WTC11 (cell line): ENCODE measurements around the gene CAMTA1. TPM values are rescaled to one million over a fixed set of nuclear protein-coding genes. Genes with fewer than 3 reads are reported as not detected.

ENCODE experiments used
- ATAC-seq: fragments of 200-7000 bp; cut with Tn5 transposase; 2 replicates; pipeline ENCODE4 v1.10.0; 2021; ENCODE audit warnings: mild to moderate bottlenecking, moderate library complexity
- CTCF ChIA-PET: fragments of 300-600 bp; sonication (Branson Sonifier 250); formaldehyde crosslinking; loops from one replicate; lab custom pipeline; 2021; ENCODE audit warnings: antibody characterized with exemption; lab: Charles Lee
- POLR2A ChIA-PET: fragments of 350-600 bp; sonication (Branson Sonifier 250); formaldehyde crosslinking; loops from one replicate; lab custom pipeline; 2021; ENCODE audit warnings: antibody characterized with exemption; lab: Charles Lee
- DNase-seq: peaks from one replicate; pipeline ENCODE4 v3.0.0; 2021; ENCODE audit warnings: low spot score
- H3K27ac Mint-ChIP-seq: 2 replicates; pipeline ENCODE4 v1.8.0; 2021; ENCODE audit warnings: mixed read lengths
- H3K27me3 Mint-ChIP-seq: 2 replicates; pipeline ENCODE4 v1.8.0; 2021; ENCODE audit warnings: low read depth, mild to moderate bottlenecking, moderate library complexity, mixed read lengths
- H3K36me3 Mint-ChIP-seq: 2 replicates; pipeline ENCODE4 v1.8.0; 2021; ENCODE audit warnings: mixed read lengths
- H3K4me1 Mint-ChIP-seq: 2 replicates; pipeline ENCODE4 v1.8.0; 2022; ENCODE audit warnings: mixed read lengths
- H3K4me3 Mint-ChIP-seq: 2 replicates; pipeline ENCODE4 v1.8.0; 2021; ENCODE audit warnings: mild to moderate bottlenecking, moderate library complexity, mixed read lengths
- H3K9me3 Mint-ChIP-seq: 2 replicates; pipeline ENCODE4 v1.8.0; 2021; ENCODE audit warnings: mixed read lengths
- ATF3 ChIP-seq: sonication (generic); formaldehyde crosslinking; conservative IDR thresholded peaks from 2 replicates; pipeline ENCODE4 v1.8.1; 2022; ENCODE audit warnings: mild to moderate bottlenecking, missing genetic modification reagents
- CBFB ChIP-seq: sonication (generic); formaldehyde crosslinking; IDR thresholded peaks from 2 replicates; pipeline ENCODE4 v1.8.1; 2022; ENCODE audit warnings: mild to moderate bottlenecking, low read depth, missing genetic modification reagents
- E2F5 ChIP-seq: sonication (generic); formaldehyde crosslinking; IDR thresholded peaks from 2 replicates; pipeline ENCODE4 v1.8.1; 2022; ENCODE audit warnings: mild to moderate bottlenecking, moderate library complexity, missing genetic modification reagents
- FOXP4 ChIP-seq: sonication (generic); formaldehyde crosslinking; IDR thresholded peaks from 2 replicates; pipeline ENCODE4 v1.8.0; 2022; ENCODE audit warnings: mild to moderate bottlenecking, missing genetic modification reagents
- GABPB1 ChIP-seq: sonication (generic); formaldehyde crosslinking; IDR thresholded peaks from 2 replicates; pipeline ENCODE4 v1.8.1; 2023; ENCODE audit warnings: mild to moderate bottlenecking, missing genetic modification reagents
- GTF2I ChIP-seq: fragments of 250-450 bp; sonication (Bioruptor Pico); conservative IDR thresholded peaks from 2 replicates; pipeline ENCODE4 v1.4.0; 2021; ENCODE audit warnings: mild to moderate bottlenecking
- HMGXB4 ChIP-seq: sonication (generic); formaldehyde crosslinking; IDR thresholded peaks from 2 replicates; pipeline ENCODE4 v1.8.1; 2023; ENCODE audit warnings: mild to moderate bottlenecking, moderate library complexity, missing genetic modification reagents
- IRF2 ChIP-seq: sonication (generic); formaldehyde crosslinking; IDR thresholded peaks from 2 replicates; pipeline ENCODE4 v1.8.0; 2022; ENCODE audit warnings: low read depth, missing genetic modification reagents, borderline replicate concordance
- JUN ChIP-seq: sonication (generic); formaldehyde crosslinking; IDR thresholded peaks from 2 replicates; pipeline ENCODE4 v1.8.0; 2023; ENCODE audit warnings: mild to moderate bottlenecking, missing genetic modification reagents
- MAX ChIP-seq: sonication (generic); formaldehyde crosslinking; IDR thresholded peaks from 2 replicates; pipeline ENCODE4 v1.8.0; 2022; ENCODE audit warnings: mild to moderate bottlenecking, missing genetic modification reagents
- NFATC4 ChIP-seq: fragments of 250-450 bp; sonication (Bioruptor Pico); IDR thresholded peaks from 2 replicates; pipeline ENCODE4 v1.9.0; 2021; ENCODE audit warnings: mild to moderate bottlenecking
- NR3C1 ChIP-seq: sonication (generic); formaldehyde crosslinking; conservative IDR thresholded peaks from 2 replicates; pipeline ENCODE4 v1.8.1; 2023; ENCODE audit warnings: low read depth, mild to moderate bottlenecking, missing genetic modification reagents
- RORB ChIP-seq: fragments of 250-450 bp; sonication (Bioruptor Pico); IDR thresholded peaks from 2 replicates; pipeline ENCODE4 v1.9.0; 2021; ENCODE audit warnings: mild to moderate bottlenecking
- TCF7 ChIP-seq: sonication (generic); formaldehyde crosslinking; IDR thresholded peaks from 2 replicates; pipeline ENCODE4 v1.8.0; 2022; ENCODE audit warnings: mild to moderate bottlenecking, low read depth, missing genetic modification reagents, moderate library complexity
- TEAD1 ChIP-seq: sonication (generic); formaldehyde crosslinking; IDR thresholded peaks from 2 replicates; pipeline ENCODE4 v1.8.0; 2022; ENCODE audit warnings: mild to moderate bottlenecking, missing genetic modification reagents
- TEAD4 ChIP-seq: sonication (generic); formaldehyde crosslinking; IDR thresholded peaks from 2 replicates; pipeline ENCODE4 v1.8.0; 2022; ENCODE audit warnings: mild to moderate bottlenecking, missing genetic modification reagents
- TP53 ChIP-seq: sonication (generic); formaldehyde crosslinking; IDR thresholded peaks from 2 replicates; pipeline ENCODE4 v1.8.1; 2023; ENCODE audit warnings: mild to moderate bottlenecking, missing genetic modification reagents
- ZNF317 ChIP-seq: sonication (generic); formaldehyde crosslinking; IDR thresholded peaks from 2 replicates; pipeline ENCODE4 v1.8.1; 2023; ENCODE audit warnings: low read depth, mild to moderate bottlenecking, moderate library complexity, missing genetic modification reagents, borderline replicate concordance
- ZNF512 ChIP-seq: sonication (generic); formaldehyde crosslinking; IDR thresholded peaks from 2 replicates; pipeline ENCODE4 v1.8.1; 2022; ENCODE audit warnings: missing genetic modification reagents, borderline replicate concordance
- ZNF671 ChIP-seq: fragments of 250-450 bp; sonication (Bioruptor Pico); IDR thresholded peaks from 2 replicates; pipeline ENCODE4 v1.8.0; 2021; ENCODE audit warnings: mild to moderate bottlenecking
- total RNA-seq: library from RNA; stranded (reverse); gene quantifications from 3 replicates; pipeline ENCODE4 v1.2.3, GENCODE V29; 2021

The CAMTA1 gene
- total RNA-seq, 1 experiment from 2014 or later, result 86.4 TPM

GRCh38 chr1:7375781-7376660, 590.8 kb downstream of the CAMTA1 start:
- Mint-ChIP-seq H3K4me1 (peaks cover 45% of the 10 kb centered on the region), H3K9me3 (no peaks in the 10 kb centered on the region), H3K36me3 (no peaks in the 10 kb centered on the region), H3K27ac (no peak overlapping the region; the same call in 1 of the 2 replicates)
- CTCF ChIA-PET, result interaction anchor here (0.9 kb wide), 1 partner anchor 78 kb away, joined by 3 read pairs; no protein-coding TSS in a partner anchor
- ATAC-seq, result no peak
- TF ChIP-seq NR3C1 (CRISPR knock-in tag) (no peak), NFATC4 (no peak), HMGXB4 (CRISPR knock-in tag) (no peak), TEAD4 (CRISPR knock-in tag) (no peak), IRF2 (CRISPR knock-in tag) (no peak), TEAD1 (CRISPR knock-in tag) (no peak), MAX (no peak), GTF2I (CRISPR knock-in tag) (no peak), ATF3 (CRISPR knock-in tag) (no peak)
- TF ChIP-seq, all 79 proteins: peak for 0
- no peaks in the 10 kb centered on the region for H3K27me3 Mint-ChIP-seq
- DNase-seq, result no peak
- POLR2A ChIA-PET, result no interaction called here
- no peak overlapping the region for H3K4me3 Mint-ChIP-seq

GRCh38 chr1:7376676-7377075, 591.4 kb downstream of the CAMTA1 start:
- ATAC-seq (no peak), DNase-seq (no peak)
- H3K9me3 Mint-ChIP-seq, result peaks cover under 1% of the 10 kb centered on the region; the same call in 1 of the 2 replicates
- no peaks in the 10 kb centered on the region for H3K36me3 Mint-ChIP-seq
- no peak overlapping the region for H3K27ac Mint-ChIP-seq
- H3K27me3 Mint-ChIP-seq, result no peaks in the 10 kb centered on the region
- H3K4me3 Mint-ChIP-seq, result no peak overlapping the region
- POLR2A ChIA-PET, result no interaction called here
- peaks cover 45% of the 10 kb centered on the region for H3K4me1 Mint-ChIP-seq
- TF ChIP-seq ZNF317 (CRISPR knock-in tag), result no peak
- TF ChIP-seq FOXP4 (CRISPR knock-in tag), result no peak
- TF ChIP-seq NFATC4, result no peak
- no peak for TF ChIP-seq TCF7
- no peak for TF ChIP-seq JUN
- TF ChIP-seq CBFB, result no peak
- CTCF ChIA-PET, result interaction anchor here (0.9 kb wide), 1 partner anchor 77 kb away, joined by 3 read pairs; no protein-coding TSS in a partner anchor

- no peak for ATAC-seq
- H3K9me3 Mint-ChIP-seq, result peaks cover 4% of the 10 kb centered on the region; the same call in 1 of the 2 replicates
- ChIA-PET CTCF (interaction anchor here (1.3 kb wide), 1 partner anchor 32 kb away, joined by 3 read pairs; no protein-coding TSS in a partner anchor), POLR2A (no interaction called here)
- H3K4me1 Mint-ChIP-seq, result peaks cover 42% of the 10 kb centered on the region
- no peaks in the 10 kb centered on the region for H3K27me3 Mint-ChIP-seq
- no peaks in the 10 kb centered on the region for H3K36me3 Mint-ChIP-seq
- H3K27ac Mint-ChIP-seq, result no peak overlapping the region
- H3K4me3 Mint-ChIP-seq, result no peak overlapping the region
- DNase-seq, result no peak
- TF ChIP-seq E2F5 (CRISPR knock-in tag), result no peak
- TF ChIP-seq RORB, result no peak
- TF ChIP-seq ATF3 (CRISPR knock-in tag), result no peak
- TF ChIP-seq GABPB1 (CRISPR knock-in tag), result no peak
- no peak for TF ChIP-seq TP53 (CRISPR knock-in tag)
- no peak for TF ChIP-seq ZNF512
- TF ChIP-seq IRF2 (CRISPR knock-in tag), result no peak
- TF ChIP-seq ZNF671 (CRISPR knock-in tag), result no peak
Observed at GRCh38 chr1:7378346-7379130, 593.3 kb downstream of the CAMTA1 start.
